ENCODE data around the gene DDX46. TPM values are rescaled to one million over a fixed set of nuclear protein-coding genes. Genes with fewer than 3 reads are reported as not detected.
"Not testable (repeated sequence)": the region's sequence is repeated elsewhere in the genome, so short reads cannot be mapped to it uniquely, and the experiment has no call there.

Gene DDX46
- 46.0 and 66.3 TPM in 2 replicates for total RNA-seq (ENCODE audit: low replicate concordance)
- long read RNA-seq, full-length matches to known transcripts, result 1 of 28 reads
- long read RNA-seq, partial matches to known transcripts, result 26 of 28 reads
- long read RNA-seq, other reads (novel, unspliced or antisense), result 1 of 28 reads

DNA sequence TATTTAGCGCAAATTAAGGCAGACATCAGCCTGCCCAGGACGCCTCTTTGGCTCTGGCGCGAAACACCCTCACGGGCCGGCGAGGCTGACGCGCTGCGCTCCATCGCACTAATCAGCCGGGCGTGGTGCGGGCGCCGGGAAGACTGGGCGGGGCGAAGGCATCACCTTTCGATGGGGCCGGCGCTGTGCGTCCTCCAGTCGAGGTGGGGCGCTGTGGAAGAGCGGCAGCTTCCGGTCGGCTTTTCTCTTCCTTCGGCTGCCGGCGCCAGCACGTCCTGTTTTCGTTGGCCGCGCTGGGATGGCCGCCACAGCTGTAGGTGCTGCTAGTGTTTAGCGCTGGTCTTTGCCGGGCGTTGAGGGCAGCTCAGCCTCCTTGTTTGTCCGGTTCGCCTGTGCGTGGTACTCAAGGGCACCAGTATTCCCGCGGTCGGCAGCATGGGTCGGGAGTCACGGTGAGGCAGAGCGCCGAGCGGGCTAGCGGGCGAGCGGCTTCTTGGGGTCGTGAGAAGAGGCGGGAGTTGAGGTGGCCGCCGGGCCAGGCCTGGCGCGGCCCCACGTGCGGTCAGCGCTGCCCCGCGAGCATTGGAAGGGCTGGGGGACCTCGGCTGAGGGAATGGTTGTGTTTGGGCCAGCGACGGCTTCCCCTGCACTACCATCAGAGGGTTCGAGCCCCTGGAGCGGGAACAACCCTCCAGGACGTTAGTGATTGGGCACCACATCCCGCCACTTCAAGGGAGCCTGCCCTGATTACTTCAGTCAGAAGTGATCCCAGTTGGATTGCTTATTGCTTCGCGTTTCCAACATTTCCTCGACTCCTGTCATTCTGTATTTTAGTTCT is at the start of gene DDX46:
TSS of gene DDX46 (plus strand) at position 276 of the 838 bp plus-strand sequence. CDS start at position 436, 160 bp downstream.
- TF ChIP-seq CTCF (conservative IDR thresholded peaks at IDR 0.05), result peak; percentile 79
- H3K27ac Mint-ChIP-seq, result peak within 1 kb of the TSS; percentile 94
- peak; percentile 95 for DNase-seq (ENCODE audit: extremely low spot score, unreplicated experiment)
- peaks cover 1% of the 10 kb centered on the region for H3K36me3 Mint-ChIP-seq
- H3K4me1 Mint-ChIP-seq (ENCODE audit: unreplicated experiment), result peaks cover 25% of the 10 kb centered on the region
- H3K9me3 Mint-ChIP-seq, result no peaks in the 10 kb centered on the region
- H3K27me3 Mint-ChIP-seq, result no peaks in the 10 kb centered on the region
- H3K4me3 Mint-ChIP-seq, result peak within 1 kb of the TSS; percentile 99

DNA sequence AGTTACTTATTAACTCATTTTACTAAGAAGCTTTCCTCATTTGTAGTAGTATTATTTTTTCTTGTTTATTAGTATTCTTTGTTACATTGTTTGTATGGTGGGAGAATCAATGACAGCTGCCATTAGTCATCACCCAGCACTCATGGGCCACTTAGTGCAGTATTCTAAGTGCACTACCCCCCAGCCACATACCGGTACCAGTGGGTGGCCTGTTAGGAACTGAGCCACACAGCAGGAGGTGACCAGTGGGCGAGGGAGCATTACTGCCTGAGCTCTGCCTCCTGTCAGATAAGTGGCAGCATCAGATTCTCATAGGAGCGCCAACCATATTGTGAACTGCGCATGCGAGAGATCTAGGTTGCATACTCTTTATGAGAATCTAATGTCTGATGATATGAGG is 44.5 kb upstream of the DDX46 start:
- no peaks in the 10 kb centered on the region for H3K4me1 Mint-ChIP-seq (ENCODE audit: unreplicated experiment)
- no peaks in the 10 kb centered on the region for H3K9me3 Mint-ChIP-seq
- no peak overlapping the region for H3K27ac Mint-ChIP-seq
- no peak for TF ChIP-seq CTCF (conservative IDR thresholded peaks at IDR 0.05)
- H3K4me3 Mint-ChIP-seq, result no peak overlapping the region
- DNase-seq (ENCODE audit: extremely low spot score, unreplicated experiment), result no peak
- no peaks in the 10 kb centered on the region for H3K27me3 Mint-ChIP-seq
- H3K36me3 Mint-ChIP-seq, result peaks cover 28% of the 10 kb centered on the region

DNA sequence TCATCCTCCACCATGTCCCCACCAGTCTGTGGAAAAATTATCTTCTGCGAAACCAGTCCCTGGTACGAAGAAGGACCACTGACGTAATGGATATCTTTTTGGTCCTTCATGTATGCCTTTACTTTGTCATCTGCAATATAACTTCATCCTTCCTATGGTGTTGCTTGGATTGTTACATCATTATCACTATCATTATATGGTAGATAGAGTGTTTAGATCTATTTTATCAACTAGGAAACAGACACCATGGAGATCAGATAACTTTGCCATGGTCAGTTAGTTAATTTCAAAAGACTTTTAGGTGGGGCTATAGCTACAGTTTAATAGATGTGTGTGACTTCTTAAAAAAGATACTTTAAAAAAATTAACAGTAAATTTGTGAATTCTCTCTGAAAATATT is 44.0 kb upstream of the DDX46 start:
- Mint-ChIP-seq H3K4me1 (ENCODE audit: unreplicated experiment) (no peaks in the 10 kb centered on the region), H3K4me3 (no peak overlapping the region), H3K27ac (no peak overlapping the region), H3K9me3 (no peaks in the 10 kb centered on the region), H3K36me3 (peaks cover 28% of the 10 kb centered on the region), H3K27me3 (no peaks in the 10 kb centered on the region)
- TF ChIP-seq CTCF (conservative IDR thresholded peaks at IDR 0.05), result no peak
- no peak for DNase-seq (ENCODE audit: extremely low spot score, unreplicated experiment)

- H3K9me3 Mint-ChIP-seq; DNase-seq (ENCODE audit: extremely low spot score, unreplicated experiment); H3K27ac Mint-ChIP-seq; H3K27me3 Mint-ChIP-seq; H3K4me1 Mint-ChIP-seq (ENCODE audit: unreplicated experiment); H3K4me3 Mint-ChIP-seq: not testable (repeated sequence)
- H3K36me3 Mint-ChIP-seq, result peaks cover 24% of the 10 kb centered on the region
Measured at GRCh38 chr5:134715466-134715865, 43.1 kb upstream of the DDX46 start.

GRCh38 chr5:134724872-134725271 is 33.7 kb upstream of the DDX46 start:
- no peaks in the 10 kb centered on the region for H3K4me1 Mint-ChIP-seq (ENCODE audit: unreplicated experiment)
- H3K27me3 Mint-ChIP-seq, result no peaks in the 10 kb centered on the region
- H3K36me3 Mint-ChIP-seq, result peaks cover 4% of the 10 kb centered on the region
- H3K27ac Mint-ChIP-seq, result no peak overlapping the region
- no peak overlapping the region for H3K4me3 Mint-ChIP-seq
- H3K9me3 Mint-ChIP-seq, result no peaks in the 10 kb centered on the region
- no peak for DNase-seq (ENCODE audit: extremely low spot score, unreplicated experiment)
- no peak for TF ChIP-seq CTCF (conservative IDR thresholded peaks at IDR 0.05)

DNA sequence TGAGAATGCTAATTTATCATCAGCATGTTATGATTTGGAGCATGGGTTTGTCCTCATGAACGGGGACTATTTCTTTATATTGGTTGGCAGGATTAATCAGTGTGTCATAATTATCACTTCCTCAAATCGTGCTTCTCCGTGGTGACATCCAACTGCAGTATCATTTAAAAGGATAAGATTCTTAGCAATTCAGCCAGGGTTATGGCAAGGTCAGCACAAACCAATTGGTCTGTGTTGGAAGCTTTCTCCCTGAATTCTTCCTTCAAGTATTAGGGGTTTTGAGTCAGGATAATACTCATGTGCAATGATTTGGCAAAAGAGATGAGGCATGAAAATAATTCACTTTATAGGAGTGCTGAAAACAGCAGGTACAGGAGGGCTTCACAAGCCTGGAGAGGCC is 25.8 kb upstream of the DDX46 start:
- TF ChIP-seq CTCF (conservative IDR thresholded peaks at IDR 0.05), result no peak
- Mint-ChIP-seq H3K27ac (no peak overlapping the region), H3K4me3 (no peak overlapping the region), H3K9me3 (no peaks in the 10 kb centered on the region), H3K27me3 (no peaks in the 10 kb centered on the region), H3K4me1 (ENCODE audit: unreplicated experiment) (no peaks in the 10 kb centered on the region), H3K36me3 (no peaks in the 10 kb centered on the region)
- DNase-seq (ENCODE audit: extremely low spot score, unreplicated experiment), result no peak
